Adrenal gland (tissue), 5 donors: ENCODE data around the gene DCHS2.

ENCODE experiments used
- POLR2A ChIP-seq, 2 donors: fragments of 450-650 bp; IDR thresholded peaks; one replicate each; pipeline ENCODE4 v1.6.1; 2017; ENCODE audit warnings: antibody characterized with exemption in 2 of 2, mild to moderate bottlenecking in 2 of 2, moderate library complexity in 1 of 2
- TF ChIP-seq, protein P1 (sequence below), 6 experiments: fragments of 450-650 bp in 4 of 6; fragments of 200-600 bp in 2 of 6; sonication (generic) in 1 of 6; IDR thresholded peaks; 1 replicate in 5 of 6; 2 replicates in 1 of 6; pipeline versions ENCODE4 v1.5.1 to v1.8.0; 2016 to 2021; ENCODE audit warnings: antibody characterized with exemption in 6 of 6, mild to moderate bottlenecking in 2 of 6, moderate library complexity in 1 of 6
- donor health status: DM: no; HTN: no; CAD: no.

DNA sequence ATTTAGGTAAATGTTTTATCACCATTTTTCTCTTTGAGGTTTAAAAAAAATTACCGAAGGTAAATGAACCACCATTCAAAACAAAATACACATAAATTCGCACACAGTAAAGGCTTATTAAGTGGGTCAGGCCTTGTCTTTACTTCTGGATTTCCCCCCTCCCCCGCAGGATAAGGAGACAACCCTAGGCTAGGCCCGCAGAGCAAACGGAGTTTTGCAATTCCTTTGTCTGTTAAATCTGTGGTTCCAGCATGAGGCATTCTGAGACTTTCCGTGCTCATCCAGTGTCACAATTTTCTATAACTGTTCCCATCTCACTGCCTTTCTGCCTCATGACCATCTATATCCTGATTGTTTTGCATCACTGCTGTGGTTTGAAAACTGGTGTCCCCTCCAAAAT, 307.4 kb downstream of the DCHS2 start:
- no peak for TF ChIP-seq POLR2A (IDR thresholded peaks at IDR 0.05)
- TF ChIP-seq, protein P1, sequence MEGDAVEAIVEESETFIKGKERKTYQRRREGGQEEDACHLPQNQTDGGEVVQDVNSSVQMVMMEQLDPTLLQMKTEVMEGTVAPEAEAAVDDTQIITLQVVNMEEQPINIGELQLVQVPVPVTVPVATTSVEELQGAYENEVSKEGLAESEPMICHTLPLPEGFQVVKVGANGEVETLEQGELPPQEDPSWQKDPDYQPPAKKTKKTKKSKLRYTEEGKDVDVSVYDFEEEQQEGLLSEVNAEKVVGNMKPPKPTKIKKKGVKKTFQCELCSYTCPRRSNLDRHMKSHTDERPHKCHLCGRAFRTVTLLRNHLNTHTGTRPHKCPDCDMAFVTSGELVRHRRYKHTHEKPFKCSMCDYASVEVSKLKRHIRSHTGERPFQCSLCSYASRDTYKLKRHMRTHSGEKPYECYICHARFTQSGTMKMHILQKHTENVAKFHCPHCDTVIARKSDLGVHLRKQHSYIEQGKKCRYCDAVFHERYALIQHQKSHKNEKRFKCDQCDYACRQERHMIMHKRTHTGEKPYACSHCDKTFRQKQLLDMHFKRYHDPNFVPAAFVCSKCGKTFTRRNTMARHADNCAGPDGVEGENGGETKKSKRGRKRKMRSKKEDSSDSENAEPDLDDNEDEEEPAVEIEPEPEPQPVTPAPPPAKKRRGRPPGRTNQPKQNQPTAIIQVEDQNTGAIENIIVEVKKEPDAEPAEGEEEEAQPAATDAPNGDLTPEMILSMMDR (IDR thresholded peaks at IDR 0.05): no peak
